Sigmoid colon (tissue), 4 donors: ENCODE data around the gene RAB4A.

ENCODE experiments used
- EP300 ChIP-seq, 4 donors: sonication (generic); formaldehyde crosslinking; IDR thresholded peaks; one replicate each; pipeline ENCODE4 v1.6.1; 2017; ENCODE audit warnings: antibody characterized with exemption in 4 of 4
- POLR2A ChIP-seq, 2 donors: fragments of 450-650 bp; IDR thresholded peaks; one replicate each; pipeline ENCODE4 v1.6.1; 2016; ENCODE audit warnings: antibody characterized with exemption in 2 of 2, mild to moderate bottlenecking in 2 of 2, moderate library complexity in 2 of 2
- POLR2AphosphoS5 ChIP-seq, 4 donors: sonication (generic); formaldehyde crosslinking; IDR thresholded peaks; one replicate each; pipeline ENCODE4 v1.6.1; 2017; ENCODE audit warnings: antibody characterized with exemption in 4 of 4
- TF ChIP-seq, protein P1 (sequence below), 4 experiments: fragments of 450-650 bp in 3 of 4; fragments of 200-600 bp in 1 of 4; IDR thresholded peaks; one replicate each; pipeline ENCODE4 v1.5.1; 2016 to 2019; ENCODE audit warnings: antibody characterized with exemption in 4 of 4, mild to moderate bottlenecking in 3 of 4, moderate library complexity in 2 of 4

DNA sequence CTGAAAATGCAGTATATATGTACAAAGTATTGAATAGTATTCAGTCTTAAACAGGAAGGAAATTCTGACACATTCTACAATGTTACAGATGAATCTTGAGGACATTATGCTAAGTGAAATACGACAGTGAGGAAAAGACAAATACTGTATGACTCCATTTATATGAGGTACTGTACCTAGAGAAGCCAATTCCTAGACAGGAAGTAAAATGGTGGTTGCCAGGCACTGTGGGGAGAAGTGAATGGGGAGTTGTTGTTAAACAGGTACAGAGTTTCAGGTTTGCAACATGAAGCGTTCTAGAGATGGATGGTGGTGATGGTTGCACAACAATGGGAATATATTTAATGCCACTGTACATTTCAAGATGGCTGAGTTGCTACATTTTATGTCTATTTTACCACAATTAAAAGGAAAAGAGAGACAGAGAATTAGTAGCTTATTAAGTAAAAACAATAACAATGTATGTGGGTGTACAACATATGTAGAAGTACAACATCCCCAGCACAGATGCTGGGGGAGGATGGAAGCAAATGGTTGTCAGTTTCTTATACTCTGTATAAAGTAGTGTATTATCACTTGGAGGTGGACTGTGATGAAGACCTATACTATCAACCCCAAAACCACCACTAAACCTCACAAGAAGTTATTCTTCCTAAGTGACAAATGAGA, 3.9 kb upstream of the RAB4A start:
- TF ChIP-seq, protein P1, sequence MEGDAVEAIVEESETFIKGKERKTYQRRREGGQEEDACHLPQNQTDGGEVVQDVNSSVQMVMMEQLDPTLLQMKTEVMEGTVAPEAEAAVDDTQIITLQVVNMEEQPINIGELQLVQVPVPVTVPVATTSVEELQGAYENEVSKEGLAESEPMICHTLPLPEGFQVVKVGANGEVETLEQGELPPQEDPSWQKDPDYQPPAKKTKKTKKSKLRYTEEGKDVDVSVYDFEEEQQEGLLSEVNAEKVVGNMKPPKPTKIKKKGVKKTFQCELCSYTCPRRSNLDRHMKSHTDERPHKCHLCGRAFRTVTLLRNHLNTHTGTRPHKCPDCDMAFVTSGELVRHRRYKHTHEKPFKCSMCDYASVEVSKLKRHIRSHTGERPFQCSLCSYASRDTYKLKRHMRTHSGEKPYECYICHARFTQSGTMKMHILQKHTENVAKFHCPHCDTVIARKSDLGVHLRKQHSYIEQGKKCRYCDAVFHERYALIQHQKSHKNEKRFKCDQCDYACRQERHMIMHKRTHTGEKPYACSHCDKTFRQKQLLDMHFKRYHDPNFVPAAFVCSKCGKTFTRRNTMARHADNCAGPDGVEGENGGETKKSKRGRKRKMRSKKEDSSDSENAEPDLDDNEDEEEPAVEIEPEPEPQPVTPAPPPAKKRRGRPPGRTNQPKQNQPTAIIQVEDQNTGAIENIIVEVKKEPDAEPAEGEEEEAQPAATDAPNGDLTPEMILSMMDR (IDR thresholded peaks at IDR 0.05): no peak
- TF ChIP-seq POLR2AphosphoS5 (IDR thresholded peaks at IDR 0.05) (no peak), EP300 (IDR thresholded peaks at IDR 0.05) (no peak), POLR2A (IDR thresholded peaks at IDR 0.05) (no peak)
